B cell (primary cell): ENCODE results near the gene RP2.

ENCODE experiments used
- EZH2 ChIP-seq: IDR thresholded peaks from 2 replicates; pipeline ENCODE4 v1.6.1; 2012; ENCODE audit warnings: borderline replicate concordance, low read depth, mild to moderate bottlenecking, moderate library complexity, low read length; ENCODE audit not compliant: insufficient read depth, poor library complexity, severe bottlenecking
- TF ChIP-seq, protein P1 (sequence below): fragments of 200-600 bp; IDR thresholded peaks from one replicate; pipeline ENCODE4 v1.8.0; 2022; ENCODE audit warnings: antibody characterized with exemption, mild to moderate bottlenecking

DNA sequence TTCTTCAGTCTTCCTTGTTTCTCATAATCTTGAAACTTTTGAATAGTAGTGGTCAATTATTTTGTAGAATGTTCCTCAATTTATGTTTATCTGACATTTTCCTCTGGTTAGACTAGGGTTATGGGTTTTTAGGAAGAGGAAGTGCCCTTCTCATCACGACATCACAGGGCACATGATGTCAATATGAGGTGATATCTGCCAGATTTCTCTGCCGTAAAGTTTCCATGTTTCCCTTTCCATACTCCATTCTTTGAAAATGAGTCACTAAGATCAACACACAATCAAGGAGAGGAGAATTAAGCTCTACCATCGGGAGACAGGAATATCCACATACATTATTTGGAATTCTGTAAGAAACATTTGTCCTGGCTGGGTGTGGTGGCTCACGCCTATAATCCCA is 28.4 kb downstream of the RP2 start:
- TF ChIP-seq, protein P1, sequence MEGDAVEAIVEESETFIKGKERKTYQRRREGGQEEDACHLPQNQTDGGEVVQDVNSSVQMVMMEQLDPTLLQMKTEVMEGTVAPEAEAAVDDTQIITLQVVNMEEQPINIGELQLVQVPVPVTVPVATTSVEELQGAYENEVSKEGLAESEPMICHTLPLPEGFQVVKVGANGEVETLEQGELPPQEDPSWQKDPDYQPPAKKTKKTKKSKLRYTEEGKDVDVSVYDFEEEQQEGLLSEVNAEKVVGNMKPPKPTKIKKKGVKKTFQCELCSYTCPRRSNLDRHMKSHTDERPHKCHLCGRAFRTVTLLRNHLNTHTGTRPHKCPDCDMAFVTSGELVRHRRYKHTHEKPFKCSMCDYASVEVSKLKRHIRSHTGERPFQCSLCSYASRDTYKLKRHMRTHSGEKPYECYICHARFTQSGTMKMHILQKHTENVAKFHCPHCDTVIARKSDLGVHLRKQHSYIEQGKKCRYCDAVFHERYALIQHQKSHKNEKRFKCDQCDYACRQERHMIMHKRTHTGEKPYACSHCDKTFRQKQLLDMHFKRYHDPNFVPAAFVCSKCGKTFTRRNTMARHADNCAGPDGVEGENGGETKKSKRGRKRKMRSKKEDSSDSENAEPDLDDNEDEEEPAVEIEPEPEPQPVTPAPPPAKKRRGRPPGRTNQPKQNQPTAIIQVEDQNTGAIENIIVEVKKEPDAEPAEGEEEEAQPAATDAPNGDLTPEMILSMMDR = no peak
- no peak for TF ChIP-seq EZH2
